ENCODE data around the gene FOXJ1. TPM values are rescaled to one million over a fixed set of nuclear protein-coding genes. Genes with fewer than 3 reads are reported as not detected.

FOXJ1 gene
- total and polyA plus RNA-seq, 2 donors from 2014 or later, result 3.4 to 6.8 TPM

DNA sequence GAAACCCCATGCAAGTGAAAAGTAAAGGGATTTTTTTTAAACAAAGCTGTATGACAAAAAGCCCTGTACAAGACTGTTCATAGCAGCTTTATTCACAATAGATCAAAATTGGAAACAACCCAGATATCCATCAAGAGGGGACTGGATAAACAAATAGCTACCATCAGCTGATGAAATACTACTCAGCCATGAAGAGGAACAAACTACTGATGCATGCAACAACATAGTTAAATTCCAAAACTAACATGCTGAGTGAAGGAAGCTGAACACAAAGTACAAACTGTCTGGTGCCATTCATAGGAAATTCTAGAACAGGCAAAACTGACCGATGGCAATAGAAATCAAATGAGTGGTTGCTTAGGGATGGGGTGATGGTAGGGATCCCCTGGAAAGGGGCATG is 15.1 kb downstream of the FOXJ1 start:
- Histone ChIP-seq H3K9ac (ENCODE audit: low read length in 3 of 3) (no peak overlapping the region), H3K36me3 (ENCODE audit: control insufficient read depth in 2 of 3, insufficient read depth in 3 of 3, low read length in 3 of 3) (no peaks in the 10 kb centered on the region), H3K9me3 (ENCODE audit: control insufficient read depth in 2 of 3, insufficient read depth in 1 of 3, low read length in 3 of 3) (no peaks in the 10 kb centered on the region), H3K27me3 (ENCODE audit: control insufficient read depth, insufficient read depth, low read length) (no peaks in the 10 kb centered on the region), H3K4me1 (ENCODE audit: control insufficient read depth in 2 of 3, insufficient read depth in 2 of 3, low read depth in 1 of 3, low read length in 3 of 3) (peaks cover 0 to 6% (median 0%) of the 10 kb centered on the region in 3 donors), H3K27ac (ENCODE audit: low read depth in 2 of 2, low read length in 2 of 2) (no peak overlapping the region), H3K4me3 (ENCODE audit: low read length in 3 of 3) (no peak overlapping the region)
- TF ChIP-seq, protein P1, sequence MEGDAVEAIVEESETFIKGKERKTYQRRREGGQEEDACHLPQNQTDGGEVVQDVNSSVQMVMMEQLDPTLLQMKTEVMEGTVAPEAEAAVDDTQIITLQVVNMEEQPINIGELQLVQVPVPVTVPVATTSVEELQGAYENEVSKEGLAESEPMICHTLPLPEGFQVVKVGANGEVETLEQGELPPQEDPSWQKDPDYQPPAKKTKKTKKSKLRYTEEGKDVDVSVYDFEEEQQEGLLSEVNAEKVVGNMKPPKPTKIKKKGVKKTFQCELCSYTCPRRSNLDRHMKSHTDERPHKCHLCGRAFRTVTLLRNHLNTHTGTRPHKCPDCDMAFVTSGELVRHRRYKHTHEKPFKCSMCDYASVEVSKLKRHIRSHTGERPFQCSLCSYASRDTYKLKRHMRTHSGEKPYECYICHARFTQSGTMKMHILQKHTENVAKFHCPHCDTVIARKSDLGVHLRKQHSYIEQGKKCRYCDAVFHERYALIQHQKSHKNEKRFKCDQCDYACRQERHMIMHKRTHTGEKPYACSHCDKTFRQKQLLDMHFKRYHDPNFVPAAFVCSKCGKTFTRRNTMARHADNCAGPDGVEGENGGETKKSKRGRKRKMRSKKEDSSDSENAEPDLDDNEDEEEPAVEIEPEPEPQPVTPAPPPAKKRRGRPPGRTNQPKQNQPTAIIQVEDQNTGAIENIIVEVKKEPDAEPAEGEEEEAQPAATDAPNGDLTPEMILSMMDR (IDR thresholded peaks at IDR 0.05; ENCODE audit: borderline replicate concordance, extremely low read depth, insufficient read depth), result no peak
- no peak for DNase-seq
- intact Hi-C loops (cut with DNase I), result no loop called here
- no peak for FAIRE-seq

DNA sequence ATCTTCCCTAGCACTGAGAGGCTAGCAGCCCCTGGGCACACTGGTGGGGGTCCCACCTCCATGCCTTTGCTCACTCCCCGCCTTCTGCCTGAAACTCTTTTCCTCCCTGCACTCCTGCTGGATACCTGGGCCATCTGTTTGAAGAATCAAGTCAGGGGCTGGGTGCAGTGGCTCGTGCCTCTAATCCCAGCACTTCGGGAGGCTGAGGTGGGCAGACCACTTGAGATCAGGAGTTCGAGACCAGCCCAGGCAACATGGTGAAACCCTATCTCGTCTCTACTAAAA is 15.7 kb downstream of the FOXJ1 start:
- no peak overlapping the region for H3K9ac ChIP-seq (ENCODE audit: low read length in 3 of 3)

DNA sequence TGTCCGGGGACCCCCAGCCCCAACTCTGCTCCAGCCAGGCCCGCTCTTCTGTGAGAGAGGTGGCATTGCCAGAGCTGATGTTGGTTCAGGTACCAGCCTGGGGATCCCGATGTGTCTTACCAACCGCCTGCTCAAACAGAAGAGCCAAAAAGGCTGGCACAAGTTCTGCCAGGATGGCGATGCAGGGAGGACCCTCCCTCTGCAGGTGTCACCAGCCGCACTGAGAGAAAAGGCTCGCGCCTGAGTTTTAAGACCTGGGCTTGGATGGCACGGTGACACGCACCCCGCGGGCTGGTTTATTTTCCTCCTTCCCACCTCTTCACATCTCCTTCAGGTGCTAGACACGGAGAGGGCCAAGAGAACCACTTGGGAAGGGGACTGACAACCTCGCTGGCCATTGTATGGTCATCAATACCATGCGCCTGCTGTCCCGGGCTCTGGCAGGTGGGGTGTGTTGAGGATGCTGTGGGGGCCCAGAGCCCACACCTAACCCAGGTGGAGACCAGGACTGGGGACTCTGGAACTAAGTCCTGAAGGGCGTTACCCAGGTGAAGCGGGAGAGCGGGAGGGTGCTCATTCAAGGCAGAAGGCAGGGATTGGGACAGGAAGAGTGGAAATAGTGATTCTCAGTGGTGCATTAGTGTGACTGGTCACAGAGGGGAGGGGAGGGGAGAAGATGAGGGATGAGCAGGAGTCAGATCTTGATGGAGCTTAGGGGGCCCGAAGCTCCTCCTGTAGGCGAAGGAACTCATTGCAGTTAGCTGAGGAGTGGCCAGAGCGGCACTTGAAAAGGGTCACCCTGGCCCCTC is 16.3 kb downstream of the FOXJ1 start:
- H3K4me3 ChIP-seq (ENCODE audit: low read length in 3 of 3), result no peak overlapping the region
- TF ChIP-seq, protein P1 (IDR thresholded peaks at IDR 0.05; ENCODE audit: borderline replicate concordance, extremely low read depth, insufficient read depth), result no peak
- H3K4me1 ChIP-seq (ENCODE audit: control insufficient read depth in 2 of 3, insufficient read depth in 2 of 3, low read depth in 1 of 3, low read length in 3 of 3), result peaks cover 0 to 6% (median 0%) of the 10 kb centered on the region in 3 donors
- no peaks in the 10 kb centered on the region for H3K9me3 ChIP-seq (ENCODE audit: control insufficient read depth in 2 of 3, insufficient read depth in 1 of 3, low read length in 3 of 3)
- FAIRE-seq (no peak), DNase-seq (peak in 1 of 5 donors; percentile 42)
- H3K36me3 ChIP-seq (ENCODE audit: control insufficient read depth in 2 of 3, insufficient read depth in 3 of 3, low read length in 3 of 3), result no peaks in the 10 kb centered on the region
- H3K27me3 ChIP-seq (ENCODE audit: control insufficient read depth, insufficient read depth, low read length), result no peaks in the 10 kb centered on the region
- no peak overlapping the region for H3K27ac ChIP-seq (ENCODE audit: low read depth in 2 of 2, low read length in 2 of 2)
- intact Hi-C loops (cut with DNase I), result loop anchor here (5.0 kb wide), 1 partner anchor 153 kb away; no protein-coding TSS in a partner anchor
- no peak overlapping the region for H3K9ac ChIP-seq (ENCODE audit: low read length in 3 of 3)

More for the DNA sequence above, 15.7 kb downstream of the FOXJ1 start:
- FAIRE-seq (no peak), DNase-seq (no peak)
- Histone ChIP-seq H3K9me3 (ENCODE audit: control insufficient read depth in 2 of 3, insufficient read depth in 1 of 3, low read length in 3 of 3) (no peaks in the 10 kb centered on the region), H3K4me1 (ENCODE audit: control insufficient read depth in 2 of 3, insufficient read depth in 2 of 3, low read depth in 1 of 3, low read length in 3 of 3) (peaks cover 0 to 6% (median 0%) of the 10 kb centered on the region in 3 donors), H3K27ac (ENCODE audit: low read depth in 2 of 2, low read length in 2 of 2) (no peak overlapping the region), H3K27me3 (ENCODE audit: control insufficient read depth, insufficient read depth, low read length) (no peaks in the 10 kb centered on the region), H3K36me3 (ENCODE audit: control insufficient read depth in 2 of 3, insufficient read depth in 3 of 3, low read length in 3 of 3) (no peaks in the 10 kb centered on the region), H3K4me3 (ENCODE audit: low read length in 3 of 3) (no peak overlapping the region)
- intact Hi-C loops (cut with DNase I), result no loop called here
- TF ChIP-seq, protein P1 (IDR thresholded peaks at IDR 0.05; ENCODE audit: borderline replicate concordance, extremely low read depth, insufficient read depth), result no peak

All from kidney (tissue), 14 donors.